ENCODE measurements around the gene AHDC1.

DNA sequence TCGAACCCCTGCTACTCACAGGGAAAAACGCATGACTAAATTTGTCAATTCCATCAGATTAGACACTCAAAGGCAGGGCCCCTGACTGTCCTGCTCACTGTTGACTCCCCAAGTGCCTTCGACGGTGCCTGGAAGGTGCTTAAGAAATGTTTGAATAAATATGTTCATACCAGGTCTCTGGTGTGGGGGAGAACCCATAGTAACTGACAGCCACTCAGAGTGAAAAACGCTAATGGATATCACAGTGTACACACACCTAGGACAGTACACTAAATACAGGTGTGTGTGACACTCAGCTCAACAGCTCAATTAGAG lies 74.3 kb downstream of the AHDC1 start:
- TF ChIP-seq, protein P1, sequence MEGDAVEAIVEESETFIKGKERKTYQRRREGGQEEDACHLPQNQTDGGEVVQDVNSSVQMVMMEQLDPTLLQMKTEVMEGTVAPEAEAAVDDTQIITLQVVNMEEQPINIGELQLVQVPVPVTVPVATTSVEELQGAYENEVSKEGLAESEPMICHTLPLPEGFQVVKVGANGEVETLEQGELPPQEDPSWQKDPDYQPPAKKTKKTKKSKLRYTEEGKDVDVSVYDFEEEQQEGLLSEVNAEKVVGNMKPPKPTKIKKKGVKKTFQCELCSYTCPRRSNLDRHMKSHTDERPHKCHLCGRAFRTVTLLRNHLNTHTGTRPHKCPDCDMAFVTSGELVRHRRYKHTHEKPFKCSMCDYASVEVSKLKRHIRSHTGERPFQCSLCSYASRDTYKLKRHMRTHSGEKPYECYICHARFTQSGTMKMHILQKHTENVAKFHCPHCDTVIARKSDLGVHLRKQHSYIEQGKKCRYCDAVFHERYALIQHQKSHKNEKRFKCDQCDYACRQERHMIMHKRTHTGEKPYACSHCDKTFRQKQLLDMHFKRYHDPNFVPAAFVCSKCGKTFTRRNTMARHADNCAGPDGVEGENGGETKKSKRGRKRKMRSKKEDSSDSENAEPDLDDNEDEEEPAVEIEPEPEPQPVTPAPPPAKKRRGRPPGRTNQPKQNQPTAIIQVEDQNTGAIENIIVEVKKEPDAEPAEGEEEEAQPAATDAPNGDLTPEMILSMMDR (IDR thresholded peaks at IDR 0.05), result no peak
- TF ChIP-seq POLR2A (IDR thresholded peaks at IDR 0.05), result no peak
